ENCODE results near the gene KIAA1217.

The KIAA1217 gene

GRCh38 chr10:24568042-24568441 is 359.1 kb downstream of the KIAA1217 start:
- DNase-seq: no peak

DNA sequence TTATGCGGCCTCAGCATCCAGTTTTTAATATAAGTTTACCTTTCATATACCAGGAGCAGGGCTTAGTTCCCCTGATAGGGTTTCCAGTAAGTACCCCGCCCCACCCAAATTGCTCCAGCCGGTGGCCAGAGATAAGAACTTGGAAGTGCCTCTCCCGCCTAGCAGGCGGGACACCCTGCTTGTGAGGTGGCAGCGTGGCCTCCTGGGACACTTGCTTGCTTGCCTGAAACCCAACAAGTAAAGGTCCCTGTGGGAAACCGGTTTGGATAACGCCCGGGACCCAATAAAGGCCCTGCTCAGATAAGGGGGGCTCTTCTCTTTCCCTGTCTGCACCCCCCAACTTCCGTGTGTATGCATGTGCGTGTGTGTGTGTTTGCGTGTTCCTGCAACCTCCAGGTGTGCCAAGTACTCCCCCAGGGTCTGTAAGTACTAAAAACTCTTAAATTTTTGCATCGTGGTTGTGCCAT is 360.4 kb downstream of the KIAA1217 start:
- DNase-seq: no peak

DNA sequence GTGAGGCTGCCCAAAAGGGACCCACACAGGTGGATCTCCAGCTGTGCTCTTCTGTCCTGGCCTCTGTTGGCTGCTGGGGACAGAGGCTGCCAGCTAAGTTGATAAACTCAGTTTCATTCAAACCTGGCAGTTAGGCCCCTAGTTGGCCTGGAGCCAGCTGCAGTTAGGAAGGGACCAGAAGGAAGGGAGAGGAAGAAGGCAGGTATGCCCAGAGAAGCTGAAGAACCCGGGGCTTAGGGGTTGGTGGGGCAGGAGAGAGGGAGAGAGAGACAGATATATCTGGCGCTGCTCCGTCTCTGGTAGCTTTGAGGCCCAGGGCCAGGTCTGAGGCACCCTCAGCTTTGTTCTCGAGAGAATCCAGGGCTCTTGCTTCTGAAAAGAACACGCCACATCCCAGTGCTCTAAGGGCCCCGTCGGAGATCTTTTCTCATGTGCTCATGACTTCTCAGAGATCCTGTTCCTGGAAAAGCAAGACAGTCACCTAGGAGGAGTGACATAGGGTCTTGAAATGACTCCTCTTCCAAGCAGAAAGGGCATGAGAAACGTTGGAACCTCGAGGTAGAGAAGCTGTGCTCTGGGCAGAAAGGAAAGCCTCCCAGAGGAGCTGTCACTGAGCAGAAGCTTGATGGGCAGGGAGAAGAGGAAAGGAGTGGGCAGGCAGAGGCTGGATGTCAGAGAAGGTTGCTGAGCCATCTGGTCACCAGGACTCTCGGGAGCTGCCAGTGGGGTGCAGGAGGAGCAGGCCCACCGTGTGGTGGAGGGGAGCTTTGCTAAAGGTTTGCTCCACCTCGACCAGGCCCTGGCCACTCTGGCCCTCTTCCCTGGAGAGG is 361.1 kb downstream of the KIAA1217 start:
- DNase-seq: no peak

- no peak for DNase-seq
These were observed 361.9 kb downstream of the KIAA1217 start for GRCh38 chr10:24570658-24571426.

DNA sequence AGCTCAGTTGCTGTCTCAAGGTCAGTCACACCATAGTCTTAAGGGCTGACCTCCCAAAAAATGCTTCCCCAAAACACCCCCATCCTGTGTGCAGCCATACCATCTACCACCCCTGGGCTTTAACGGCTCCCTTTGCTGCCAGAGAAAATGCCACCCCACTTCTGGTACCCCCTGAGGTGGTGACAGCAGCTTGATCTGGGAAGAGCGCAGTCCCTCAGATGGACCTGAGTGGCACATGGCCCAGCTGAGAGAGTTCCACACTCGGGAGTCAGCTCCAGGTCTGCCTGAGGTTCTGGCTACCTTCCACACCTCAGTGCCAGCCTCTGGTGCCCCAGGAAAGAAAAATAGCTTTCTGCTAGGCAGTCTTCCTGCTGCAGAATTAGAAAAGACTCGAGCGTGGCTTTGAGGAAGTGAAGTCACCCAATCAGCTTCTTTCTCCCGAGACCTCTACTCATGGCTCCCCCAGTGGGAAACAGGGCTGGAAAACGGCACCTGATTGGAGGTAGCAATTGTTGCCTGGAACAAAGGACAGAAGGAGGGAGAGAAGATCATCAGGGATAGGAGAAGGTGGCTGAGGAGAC is 363.0 kb downstream of the KIAA1217 start:
- DNase-seq: no peak

GRCh38 chr10:24574161-24574560 is 365.2 kb downstream of the KIAA1217 start:
- no peak for DNase-seq

- DNase-seq: no peak
These were observed 365.7 kb downstream of the KIAA1217 start for GRCh38 chr10:24574578-24575155.

DNA sequence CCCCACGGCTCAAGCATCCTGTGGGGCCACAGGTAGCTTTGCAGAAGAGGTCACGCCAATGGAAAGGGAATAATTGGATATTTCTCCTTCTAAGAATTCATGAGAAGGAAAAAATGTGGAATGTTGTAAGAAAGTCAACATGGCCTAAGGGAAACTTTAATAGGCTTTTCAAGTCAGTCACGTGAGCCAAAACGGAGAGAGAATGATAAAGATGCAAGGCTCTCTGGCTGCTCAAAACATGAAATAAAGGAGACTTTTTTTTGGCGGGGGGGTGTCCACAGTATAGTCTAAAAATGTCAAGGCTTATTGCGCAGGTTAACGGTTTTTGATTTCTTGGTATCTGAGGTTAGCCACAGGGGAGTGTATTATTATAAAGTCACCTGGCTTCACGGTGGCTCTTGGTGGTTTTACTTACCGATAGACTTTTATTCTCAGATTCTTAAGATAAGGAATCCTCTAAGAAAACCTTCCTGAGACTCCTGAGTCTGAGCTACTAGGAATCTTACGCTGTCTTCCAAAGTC is 366.6 kb downstream of the KIAA1217 start:
- no peak for DNase-seq

GRCh38 chr10:24579448-24579847 is 370.5 kb downstream of the KIAA1217 start:
- DNase-seq: no peak

- no peak for DNase-seq
These were observed 371.0 kb downstream of the KIAA1217 start for GRCh38 chr10:24579906-24580305.

GRCh38 chr10:24589265-24589664 is 380.3 kb downstream of the KIAA1217 start:
- no peak for DNase-seq

- no peak for DNase-seq
These were observed 381.9 kb downstream of the KIAA1217 start for GRCh38 chr10:24590697-24591457.

DNA sequence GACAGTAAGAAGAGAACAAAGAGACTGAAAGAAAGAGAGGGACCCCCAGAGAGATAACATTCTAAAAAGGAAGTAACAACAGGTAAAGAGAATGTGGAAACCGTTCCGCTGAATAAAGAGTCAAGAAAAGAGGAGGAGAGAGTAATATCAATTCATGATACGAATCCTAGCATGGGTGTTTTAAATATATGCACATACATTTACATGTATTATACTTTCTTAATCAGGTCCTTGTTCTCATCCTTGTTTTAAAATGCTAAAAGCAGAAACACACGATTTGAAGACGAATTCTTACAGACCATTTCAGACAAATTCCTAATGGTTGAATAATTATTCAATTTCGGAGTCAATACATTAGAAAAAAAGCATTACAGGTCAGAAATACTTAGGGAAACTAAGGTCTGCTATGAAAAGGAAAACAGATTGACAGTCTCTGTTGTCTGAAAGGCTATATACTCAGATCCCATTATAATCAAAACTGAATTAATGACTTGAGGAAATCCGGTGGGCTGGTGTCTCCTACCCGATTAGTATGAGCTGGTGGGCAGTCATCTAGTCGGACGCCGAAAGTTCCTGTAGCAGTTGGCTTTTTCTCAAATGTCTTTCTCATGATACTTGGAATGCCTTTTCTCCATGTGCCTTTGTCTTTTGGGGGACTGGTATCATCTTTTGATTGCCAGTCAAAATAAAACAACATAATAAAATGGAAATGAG is 387.4 kb downstream of the KIAA1217 start:
- DNase-seq: no peak

DNA sequence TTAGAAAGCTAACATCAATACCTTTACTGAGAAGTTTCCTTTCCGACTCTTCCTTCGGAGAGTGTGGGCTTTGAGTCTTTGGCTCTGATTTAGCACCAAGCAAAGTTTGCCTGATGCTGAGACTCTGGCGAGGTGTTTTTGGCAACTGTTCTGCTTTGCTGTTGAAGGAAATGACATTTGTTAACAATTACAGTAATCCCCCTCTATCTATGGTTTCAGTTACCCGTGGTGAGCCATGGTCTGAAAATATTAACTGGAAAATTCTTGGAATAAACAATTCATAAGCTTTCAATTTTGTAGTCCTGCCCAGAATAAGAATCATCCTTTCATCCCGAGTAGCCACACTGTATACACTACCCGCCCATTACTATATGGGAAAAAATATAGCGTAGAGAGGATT is 388.5 kb downstream of the KIAA1217 start:
- DNase-seq: no peak
